GM19351 (cell line): ENCODE data around the gene INSYN1.
"Not testable (repeated sequence)": the region's sequence is repeated elsewhere in the genome, so short reads cannot be mapped to it uniquely, and the experiment has no call there.

Experiments used
- ATAC-seq: cut with Tn5 transposase; IDR thresholded peaks from one replicate; pipeline ENCODE4 v1.9.1; 2021; ENCODE audit warnings: mild to moderate bottlenecking, moderate library complexity; ENCODE audit not compliant: unreplicated experiment

The INSYN1 gene

GRCh38 chr15:73717206-73717605 lies 35.9 kb downstream of the INSYN1 start:
- no peak for ATAC-seq

- no peak for ATAC-seq
Measured at GRCh38 chr15:73716417-73716816, 36.7 kb downstream of the INSYN1 start.

- ATAC-seq = no peak
Measured at GRCh38 chr15:73715417-73715816, 37.7 kb downstream of the INSYN1 start.

DNA sequence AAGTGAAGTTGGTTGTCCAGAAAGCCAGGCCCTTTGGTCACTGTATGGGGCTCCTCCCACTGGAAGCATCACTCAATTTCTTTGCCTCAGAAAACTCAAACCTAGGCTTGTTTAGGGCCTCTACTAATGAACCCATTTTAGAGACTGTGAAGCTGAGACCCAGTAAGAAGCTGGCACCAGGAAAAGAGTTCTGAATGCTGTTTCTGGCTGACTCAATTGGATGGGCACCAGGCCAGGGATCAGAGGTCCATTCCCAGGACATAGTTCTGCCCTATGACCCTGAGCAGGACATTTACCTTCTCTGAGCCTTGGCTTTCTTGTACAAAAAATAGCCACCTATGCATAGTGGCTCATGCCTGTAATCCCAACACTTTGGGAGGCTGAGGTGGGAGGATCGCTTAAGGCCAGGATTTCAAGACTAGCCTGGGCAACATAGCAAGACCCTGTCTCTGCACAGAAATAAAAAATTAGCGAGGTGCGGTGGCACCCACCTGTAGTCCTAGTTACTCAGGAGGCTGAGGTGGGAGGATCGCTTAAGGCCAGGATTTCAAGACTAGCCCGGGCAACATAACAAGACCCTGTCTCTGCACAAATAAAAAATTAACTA lies 38.4 kb downstream of the INSYN1 start:
- ATAC-seq = no peak

DNA sequence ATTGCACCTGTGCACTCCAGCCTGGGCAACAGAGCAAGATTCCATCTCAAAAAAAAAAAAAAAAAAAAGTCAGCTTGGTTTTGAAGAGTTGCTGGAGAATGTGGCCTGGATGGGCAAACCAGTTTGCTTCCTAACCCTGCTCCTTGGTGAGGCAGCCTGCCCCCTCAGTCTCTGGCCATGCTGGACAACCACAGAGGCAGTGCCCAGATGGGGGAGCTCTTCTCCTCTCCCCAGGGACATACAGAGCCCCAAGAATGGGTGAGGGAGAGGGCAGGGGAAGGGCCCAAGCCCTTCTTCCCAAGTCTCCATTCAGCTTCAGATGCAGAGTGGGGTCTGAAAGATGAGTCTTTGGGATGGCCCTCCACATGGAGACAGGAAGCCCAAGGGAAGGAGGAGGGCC lies 41.0 kb downstream of the INSYN1 start:
- ATAC-seq = no peak

DNA sequence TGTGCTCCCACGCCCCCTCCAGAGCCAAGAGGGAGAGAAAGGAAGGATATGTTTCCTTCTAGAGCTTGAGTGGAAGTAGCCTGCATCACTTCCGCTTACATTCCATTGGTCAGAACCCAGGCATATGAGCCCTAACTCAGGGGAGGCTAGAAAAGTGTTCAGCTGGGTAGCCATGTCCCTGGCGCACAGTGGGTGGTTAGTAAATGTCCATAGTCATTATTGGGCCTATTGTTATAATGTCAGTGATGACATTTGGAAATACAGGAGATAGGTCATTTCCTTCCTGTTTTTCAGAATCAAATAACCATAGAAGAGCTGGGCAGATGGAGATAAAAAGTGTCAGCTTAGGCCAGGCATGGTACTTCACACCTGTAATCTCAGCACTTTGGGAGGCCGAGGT lies 41.6 kb downstream of the INSYN1 start:
- ATAC-seq = no peak

DNA sequence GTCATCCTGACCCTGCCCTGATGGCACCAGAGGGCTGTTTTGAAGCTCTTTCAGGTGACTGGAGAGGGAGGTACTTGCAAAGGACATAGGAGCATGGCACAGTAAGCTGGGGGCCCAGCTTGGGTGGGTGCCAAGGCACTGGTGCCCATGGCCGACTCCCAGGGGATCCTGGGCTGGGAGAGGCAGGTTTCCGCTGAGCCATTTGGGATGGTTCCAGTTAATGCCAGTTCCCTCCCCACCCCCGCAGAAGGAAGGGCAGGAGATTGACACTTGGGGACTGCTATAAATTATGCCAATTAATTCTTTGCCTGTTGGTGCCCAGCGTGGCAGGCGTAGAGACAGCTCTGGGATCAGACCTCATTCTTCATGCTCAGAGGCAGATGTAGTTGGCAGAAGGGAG lies 42.8 kb downstream of the INSYN1 start:
- no peak for ATAC-seq

- ATAC-seq = no peak
Measured at GRCh38 chr15:73709686-73710085, 43.5 kb downstream of the INSYN1 start.

DNA sequence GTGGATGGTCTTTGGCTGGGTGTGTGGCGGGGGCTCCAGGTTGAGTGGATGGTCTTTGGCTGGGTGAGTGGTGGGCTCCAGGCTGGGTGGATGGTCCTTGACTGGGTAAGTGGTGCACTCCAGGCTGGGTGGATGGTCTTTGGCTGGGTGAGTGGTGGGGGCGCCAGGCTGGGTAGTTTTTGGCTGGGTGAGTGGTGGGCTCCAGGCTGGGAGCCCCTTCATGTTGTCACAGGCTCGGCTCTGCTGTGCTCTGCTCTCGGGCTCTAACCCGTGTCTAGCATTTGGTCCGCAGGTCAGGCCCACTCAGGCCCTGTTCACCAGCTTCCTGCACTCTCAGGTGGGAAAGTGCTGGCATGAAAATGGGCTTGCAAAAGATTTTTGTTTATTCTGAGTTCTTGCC lies 43.9 kb downstream of the INSYN1 start:
- ATAC-seq = no peak

- ATAC-seq = no peak
Measured at GRCh38 chr15:73708691-73709090, 44.5 kb downstream of the INSYN1 start.

GRCh38 chr15:73704869-73705645 lies 48.1 kb downstream of the INSYN1 start:
- no peak for ATAC-seq

- ATAC-seq = not testable (repeated sequence)
Measured at GRCh38 chr15:73704142-73704868, 48.8 kb downstream of the INSYN1 start.

DNA sequence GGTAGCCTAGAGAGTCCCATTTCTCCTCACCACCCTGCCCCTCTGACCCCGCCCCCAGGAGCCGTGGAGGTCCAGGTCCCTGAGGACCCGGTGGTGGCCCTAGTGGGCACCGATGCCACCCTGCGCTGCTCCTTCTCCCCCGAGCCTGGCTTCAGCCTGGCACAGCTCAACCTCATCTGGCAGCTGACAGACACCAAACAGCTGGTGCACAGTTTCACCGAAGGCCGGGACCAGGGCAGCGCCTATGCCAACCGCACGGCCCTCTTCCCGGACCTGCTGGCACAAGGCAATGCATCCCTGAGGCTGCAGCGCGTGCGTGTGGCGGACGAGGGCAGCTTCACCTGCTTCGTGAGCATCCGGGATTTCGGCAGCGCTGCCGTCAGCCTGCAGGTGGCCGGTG lies 49.5 kb downstream of the INSYN1 start:
- not testable (repeated sequence) for ATAC-seq

GRCh38 chr15:73702311-73703239 lies 50.6 kb downstream of the INSYN1 start:
- ATAC-seq = not testable (repeated sequence)

GRCh38 chr15:73700041-73700842 lies 52.9 kb downstream of the INSYN1 start:
- ATAC-seq = peak; percentile 49

GRCh38 chr15:73699249-73700040 lies 53.7 kb downstream of the INSYN1 start:
- no peak for ATAC-seq

DNA sequence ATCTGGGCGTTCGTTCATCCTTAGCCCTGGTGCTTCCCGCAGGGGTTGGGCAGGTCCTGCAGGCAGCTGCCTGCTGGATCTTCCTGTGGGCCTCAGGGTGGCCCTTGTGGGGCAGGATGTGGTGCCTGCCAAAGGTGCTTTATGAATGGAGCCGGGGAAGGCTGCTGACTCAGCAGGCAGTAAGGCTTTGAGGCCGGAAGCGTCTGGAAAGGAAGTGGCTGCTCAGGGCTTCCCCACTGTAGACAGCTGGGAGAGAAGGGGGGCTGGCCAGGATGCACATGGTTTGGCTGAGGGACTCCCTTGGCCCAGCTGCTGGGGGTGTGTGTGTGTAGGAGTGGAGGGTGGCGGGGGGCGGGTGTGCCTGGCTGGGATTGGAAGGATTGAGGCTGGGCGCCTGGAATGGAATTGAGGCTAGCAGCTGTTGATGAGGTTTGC lies 56.1 kb downstream of the INSYN1 start:
- peak; percentile 76 for ATAC-seq

DNA sequence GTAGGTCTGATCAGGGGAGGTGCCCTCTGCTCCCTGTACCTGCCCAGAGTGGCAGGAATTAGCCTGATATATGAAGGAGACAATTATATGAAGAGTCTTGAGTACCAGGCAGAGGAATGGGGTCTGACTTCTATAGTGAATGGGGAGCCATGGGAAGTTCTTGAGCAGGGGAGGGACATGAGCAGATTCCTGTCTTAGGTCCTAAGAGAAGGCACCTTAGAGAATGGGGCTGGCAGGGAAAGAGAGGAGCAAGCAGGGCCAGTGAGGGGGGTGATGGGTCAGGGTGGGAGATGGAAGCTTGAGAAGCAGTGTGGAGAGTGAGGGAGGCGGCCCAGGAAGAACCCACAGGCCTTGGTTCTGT lies 56.5 kb downstream of the INSYN1 start:
- no peak for ATAC-seq
